H1 (cell line): Measurements from ENCODE around the gene PIGC. TPM values are rescaled to one million over a fixed set of nuclear protein-coding genes. Genes with fewer than 3 reads are reported as not detected.

Experiments used
- CBX5 ChIP-seq: fragments of 300-800, 300-1000 bp; sonication (generic); IDR thresholded peaks from 2 replicates; pipeline ENCODE4 v1.7.1; 2016; ENCODE audit warnings: antibody characterized with exemption, low read length, low read depth
- CBX8 ChIP-seq: fragments of 300-800, 300-1000 bp; sonication (generic); IDR thresholded peaks from 2 replicates; pipeline ENCODE4 v1.7.1; 2016; ENCODE audit warnings: low read depth, low read length, borderline replicate concordance
- HDAC2 ChIP-seq, 2 experiments: fragments of 300-600 bp in 1 of 2; sonication (generic) in 1 of 2; IDR thresholded peaks; 2 replicates each; pipeline ENCODE4 v1.6.1; 2011 to 2012; ENCODE audit warnings: low read depth in 2 of 2, low read length in 2 of 2, mild to moderate bottlenecking in 2 of 2, moderate library complexity in 2 of 2, borderline replicate concordance in 1 of 2, inconsistent platforms in 1 of 2
- SIN3A ChIP-seq, 2 experiments: IDR thresholded peaks in 1 of 2; conservative IDR thresholded peaks in 1 of 2; 2 replicates each; pipeline ENCODE4 v1.6.1; 2011 to 2012; ENCODE audit warnings: low read length in 2 of 2, improper control_type of control experiment in 1 of 2, low read depth in 1 of 2, mild to moderate bottlenecking in 1 of 2
- SRF ChIP-seq: IDR thresholded peaks from 2 replicates; pipeline ENCODE4 v1.6.1; 2011; ENCODE audit warnings: mild to moderate bottlenecking, low read depth, low read length, moderate library complexity
- TAF1 ChIP-seq: IDR thresholded peaks from 2 replicates; pipeline ENCODE4 v1.6.1; 2011; ENCODE audit warnings: mild to moderate bottlenecking, low read depth, low read length
- polyA plus RNA-seq, 7 experiments: library from polyadenylated mRNA; depleted of rRNA in 3 of 7; stranded (reverse) in 5 of 7; unstranded in 2 of 7; fragments of >200 nt in 5 of 7; fragments of 200-250 nt in 2 of 7; gene quantifications; 1 replicate in 5 of 7; 2 replicates in 1 of 7; 4 replicates in 1 of 7; pipeline versions ENCODE4 v1.2.1 to v1.2.3, GENCODE V29; 2011 to 2013; ENCODE audit warnings: missing spikeins in 2 of 7, mixed read lengths in 2 of 7
- total RNA-seq: library from RNA; stranded (reverse); fragmentation: NEBNext Ultra II Directional; extraction: Animal tissue kit (Norgen Biotek cat#: 25700); gene quantifications from 2 replicates; pipeline ENCODE4 v1.2.1, GENCODE V29; 2021
- TF ChIP-seq, protein P1 (sequence below): fragments of 300-600 bp; sonication (generic); IDR thresholded peaks from 2 replicates; pipeline ENCODE4 v1.7.1; 2012; ENCODE audit warnings: low read length, moderate library complexity, mild to moderate bottlenecking, inconsistent platforms; ENCODE audit not compliant: insufficient replicate concordance

The PIGC gene
- total and polyA plus RNA-seq, 2 of the 8 experiments (the other 6 are each of a cell fraction or from before 2014, with no cell fraction given), result 21.0 to 39.3 TPM

DNA sequence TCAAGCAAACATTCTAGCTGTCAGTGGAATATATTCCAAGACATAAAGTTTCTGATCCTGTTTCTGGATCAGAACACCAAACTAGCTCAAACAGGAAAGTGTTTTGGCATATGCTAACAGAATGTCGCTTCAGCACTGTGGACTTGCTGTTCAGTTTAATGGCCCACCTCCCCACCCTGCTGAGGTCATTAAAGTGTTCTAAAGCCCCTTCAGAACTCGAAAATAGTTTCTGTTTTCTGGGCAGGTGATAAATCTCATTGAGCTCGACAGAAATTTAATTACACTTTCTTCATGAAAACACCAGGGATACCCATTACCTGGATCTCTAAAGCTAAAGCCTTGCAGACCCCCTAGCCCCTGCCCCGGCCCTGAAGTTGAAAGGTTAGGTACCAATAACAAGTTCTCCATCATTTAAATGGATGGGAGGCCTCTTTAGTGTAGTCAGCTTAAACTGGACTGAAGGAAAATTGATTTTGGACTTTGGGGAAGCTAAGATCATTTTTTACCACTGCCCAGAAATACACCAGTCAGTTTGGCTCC lies 27.3 kb downstream of the PIGC start (continued):
- TF ChIP-seq, protein P1, sequence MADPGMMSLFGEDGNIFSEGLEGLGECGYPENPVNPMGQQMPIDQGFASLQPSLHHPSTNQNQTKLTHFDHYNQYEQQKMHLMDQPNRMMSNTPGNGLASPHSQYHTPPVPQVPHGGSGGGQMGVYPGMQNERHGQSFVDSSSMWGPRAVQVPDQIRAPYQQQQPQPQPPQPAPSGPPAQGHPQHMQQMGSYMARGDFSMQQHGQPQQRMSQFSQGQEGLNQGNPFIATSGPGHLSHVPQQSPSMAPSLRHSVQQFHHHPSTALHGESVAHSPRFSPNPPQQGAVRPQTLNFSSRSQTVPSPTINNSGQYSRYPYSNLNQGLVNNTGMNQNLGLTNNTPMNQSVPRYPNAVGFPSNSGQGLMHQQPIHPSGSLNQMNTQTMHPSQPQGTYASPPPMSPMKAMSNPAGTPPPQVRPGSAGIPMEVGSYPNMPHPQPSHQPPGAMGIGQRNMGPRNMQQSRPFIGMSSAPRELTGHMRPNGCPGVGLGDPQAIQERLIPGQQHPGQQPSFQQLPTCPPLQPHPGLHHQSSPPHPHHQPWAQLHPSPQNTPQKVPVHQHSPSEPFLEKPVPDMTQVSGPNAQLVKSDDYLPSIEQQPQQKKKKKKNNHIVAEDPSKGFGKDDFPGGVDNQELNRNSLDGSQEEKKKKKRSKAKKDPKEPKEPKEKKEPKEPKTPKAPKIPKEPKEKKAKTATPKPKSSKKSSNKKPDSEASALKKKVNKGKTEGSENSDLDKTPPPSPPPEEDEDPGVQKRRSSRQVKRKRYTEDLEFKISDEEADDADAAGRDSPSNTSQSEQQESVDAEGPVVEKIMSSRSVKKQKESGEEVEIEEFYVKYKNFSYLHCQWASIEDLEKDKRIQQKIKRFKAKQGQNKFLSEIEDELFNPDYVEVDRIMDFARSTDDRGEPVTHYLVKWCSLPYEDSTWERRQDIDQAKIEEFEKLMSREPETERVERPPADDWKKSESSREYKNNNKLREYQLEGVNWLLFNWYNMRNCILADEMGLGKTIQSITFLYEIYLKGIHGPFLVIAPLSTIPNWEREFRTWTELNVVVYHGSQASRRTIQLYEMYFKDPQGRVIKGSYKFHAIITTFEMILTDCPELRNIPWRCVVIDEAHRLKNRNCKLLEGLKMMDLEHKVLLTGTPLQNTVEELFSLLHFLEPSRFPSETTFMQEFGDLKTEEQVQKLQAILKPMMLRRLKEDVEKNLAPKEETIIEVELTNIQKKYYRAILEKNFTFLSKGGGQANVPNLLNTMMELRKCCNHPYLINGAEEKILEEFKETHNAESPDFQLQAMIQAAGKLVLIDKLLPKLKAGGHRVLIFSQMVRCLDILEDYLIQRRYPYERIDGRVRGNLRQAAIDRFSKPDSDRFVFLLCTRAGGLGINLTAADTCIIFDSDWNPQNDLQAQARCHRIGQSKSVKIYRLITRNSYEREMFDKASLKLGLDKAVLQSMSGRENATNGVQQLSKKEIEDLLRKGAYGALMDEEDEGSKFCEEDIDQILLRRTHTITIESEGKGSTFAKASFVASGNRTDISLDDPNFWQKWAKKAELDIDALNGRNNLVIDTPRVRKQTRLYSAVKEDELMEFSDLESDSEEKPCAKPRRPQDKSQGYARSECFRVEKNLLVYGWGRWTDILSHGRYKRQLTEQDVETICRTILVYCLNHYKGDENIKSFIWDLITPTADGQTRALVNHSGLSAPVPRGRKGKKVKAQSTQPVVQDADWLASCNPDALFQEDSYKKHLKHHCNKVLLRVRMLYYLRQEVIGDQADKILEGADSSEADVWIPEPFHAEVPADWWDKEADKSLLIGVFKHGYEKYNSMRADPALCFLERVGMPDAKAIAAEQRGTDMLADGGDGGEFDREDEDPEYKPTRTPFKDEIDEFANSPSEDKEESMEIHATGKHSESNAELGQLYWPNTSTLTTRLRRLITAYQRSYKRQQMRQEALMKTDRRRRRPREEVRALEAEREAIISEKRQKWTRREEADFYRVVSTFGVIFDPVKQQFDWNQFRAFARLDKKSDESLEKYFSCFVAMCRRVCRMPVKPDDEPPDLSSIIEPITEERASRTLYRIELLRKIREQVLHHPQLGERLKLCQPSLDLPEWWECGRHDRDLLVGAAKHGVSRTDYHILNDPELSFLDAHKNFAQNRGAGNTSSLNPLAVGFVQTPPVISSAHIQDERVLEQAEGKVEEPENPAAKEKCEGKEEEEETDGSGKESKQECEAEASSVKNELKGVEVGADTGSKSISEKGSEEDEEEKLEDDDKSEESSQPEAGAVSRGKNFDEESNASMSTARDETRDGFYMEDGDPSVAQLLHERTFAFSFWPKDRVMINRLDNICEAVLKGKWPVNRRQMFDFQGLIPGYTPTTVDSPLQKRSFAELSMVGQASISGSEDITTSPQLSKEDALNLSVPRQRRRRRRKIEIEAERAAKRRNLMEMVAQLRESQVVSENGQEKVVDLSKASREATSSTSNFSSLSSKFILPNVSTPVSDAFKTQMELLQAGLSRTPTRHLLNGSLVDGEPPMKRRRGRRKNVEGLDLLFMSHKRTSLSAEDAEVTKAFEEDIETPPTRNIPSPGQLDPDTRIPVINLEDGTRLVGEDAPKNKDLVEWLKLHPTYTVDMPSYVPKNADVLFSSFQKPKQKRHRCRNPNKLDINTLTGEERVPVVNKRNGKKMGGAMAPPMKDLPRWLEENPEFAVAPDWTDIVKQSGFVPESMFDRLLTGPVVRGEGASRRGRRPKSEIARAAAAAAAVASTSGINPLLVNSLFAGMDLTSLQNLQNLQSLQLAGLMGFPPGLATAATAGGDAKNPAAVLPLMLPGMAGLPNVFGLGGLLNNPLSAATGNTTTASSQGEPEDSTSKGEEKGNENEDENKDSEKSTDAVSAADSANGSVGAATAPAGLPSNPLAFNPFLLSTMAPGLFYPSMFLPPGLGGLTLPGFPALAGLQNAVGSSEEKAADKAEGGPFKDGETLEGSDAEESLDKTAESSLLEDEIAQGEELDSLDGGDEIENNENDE, result no peak
- TF ChIP-seq CBX8, result no peak
- no peak for TF ChIP-seq HDAC2 (IDR thresholded peaks at IDR 0.05; ENCODE audit: borderline replicate concordance in 1 of 2, low read depth in 2 of 2, low read length in 2 of 2)
- no peak for TF ChIP-seq SRF
- TF ChIP-seq CBX5, result no peak
- no peak for TF ChIP-seq SIN3A (conservative IDR thresholded peaks at IDR 0.05 in 1 of 2, IDR thresholded peaks at IDR 0.05 in 1 of 2; ENCODE audit: low read depth in 1 of 2, low read length in 2 of 2)
- TF ChIP-seq TAF1, result no peak
